ENCODE results near the gene LPAR1. TPM values are rescaled to one million over a fixed set of nuclear protein-coding genes. Genes with fewer than 3 reads are reported as not detected.

The LPAR1 gene
- total and polyA plus RNA-seq, 10 donors = 8.1 to 63.8 (median 34.4) TPM

GRCh38 chr9:110960288-110960687, 78.0 kb downstream of the LPAR1 start:
- TF ChIP-seq CTCF (IDR thresholded peaks at IDR 0.05 in 8 of 11, conservative IDR thresholded peaks at IDR 0.05 in 3 of 11) (no peak), POLR2AphosphoS5 (IDR thresholded peaks at IDR 0.05) (no peak), POLR2A (IDR thresholded peaks at IDR 0.05) (no peak)
- H3K4me1 ChIP-seq = no peaks in the 10 kb centered on the region
- H3K27me3 ChIP-seq (replicated peaks in 1 of 7) = no peaks in the 10 kb centered on the region
- H3K9me3 ChIP-seq = peaks cover 0 to 24% (median 20%) of the 10 kb centered on the region in 8 donors
- DNase-seq = no peak
- H3K4me3 ChIP-seq = no peak overlapping the region
- intact Hi-C loops (cut with DNase I; ENCODE audit: low total_unique reads) = no loop called here
- H3K27ac ChIP-seq = no peak overlapping the region
- 82 to 90% (median 88%) methylated on average over 2 of the region's 2 CpGs for WGBS, 5 donors
- H3K36me3 ChIP-seq = no peaks in the 10 kb centered on the region

- TF ChIP-seq POLR2AphosphoS5 (IDR thresholded peaks at IDR 0.05) (no peak), CTCF (IDR thresholded peaks at IDR 0.05 in 8 of 11, conservative IDR thresholded peaks at IDR 0.05 in 3 of 11) (no peak), POLR2A (IDR thresholded peaks at IDR 0.05) (no peak)
- intact Hi-C loops (cut with DNase I; ENCODE audit: low total_unique reads) = no loop called here
- 24 to 65% (median 43%) methylated on average over 1 of the region's 1 CpG for WGBS, 5 donors
- Histone ChIP-seq H3K4me1 (no peaks in the 10 kb centered on the region), H3K9me3 (peaks cover 0 to 36% (median 31%) of the 10 kb centered on the region in 8 donors), H3K4me3 (no peak overlapping the region), H3K27ac (no peak overlapping the region), H3K27me3 (replicated peaks in 1 of 7) (no peaks in the 10 kb centered on the region), H3K36me3 (no peaks in the 10 kb centered on the region)
- DNase-seq = no peak
These were observed 79.4 kb downstream of the LPAR1 start for GRCh38 chr9:110958847-110959246.

- TF ChIP-seq POLR2A (IDR thresholded peaks at IDR 0.05) = no peak
- TF ChIP-seq CTCF (IDR thresholded peaks at IDR 0.05 in 8 of 11, conservative IDR thresholded peaks at IDR 0.05 in 3 of 11) = no peak
- no peak for TF ChIP-seq POLR2AphosphoS5 (IDR thresholded peaks at IDR 0.05)
- Histone ChIP-seq H3K36me3 (no peaks in the 10 kb centered on the region), H3K4me3 (no peak overlapping the region), H3K27me3 (replicated peaks in 1 of 7) (no peaks in the 10 kb centered on the region), H3K27ac (no peak overlapping the region), H3K4me1 (no peaks in the 10 kb centered on the region), H3K9me3 (peaks cover 0 to 49% (median 41%) of the 10 kb centered on the region in 8 donors)
- 11 to 27% (median 21%) methylated on average over 1 of the region's 1 CpG for WGBS, 5 donors
- intact Hi-C loops (cut with DNase I; ENCODE audit: low total_unique reads) = no loop called here
- no peak for DNase-seq
These were observed 83.4 kb downstream of the LPAR1 start for GRCh38 chr9:110954822-110955291.

GRCh38 chr9:110952540-110952859, 85.8 kb downstream of the LPAR1 start:
- WGBS, 5 donors = 64 to 83% (median 76%) methylated on average over 1 to 4 of the region's 4 CpGs
- no peak for DNase-seq
- Histone ChIP-seq H3K4me3 (no peak overlapping the region), H3K27ac (no peak overlapping the region), H3K36me3 (no peaks in the 10 kb centered on the region), H3K27me3 (replicated peaks in 1 of 7) (no peaks in the 10 kb centered on the region), H3K4me1 (no peaks in the 10 kb centered on the region), H3K9me3 (peaks cover 0 to 37% (median 30%) of the 10 kb centered on the region in 8 donors)
- intact Hi-C loops (cut with DNase I; ENCODE audit: low total_unique reads) = no loop called here
- no peak for TF ChIP-seq CTCF (IDR thresholded peaks at IDR 0.05 in 8 of 11, conservative IDR thresholded peaks at IDR 0.05 in 3 of 11)
- no peak for TF ChIP-seq POLR2AphosphoS5 (IDR thresholded peaks at IDR 0.05)
- TF ChIP-seq POLR2A (IDR thresholded peaks at IDR 0.05) = no peak
